Fibroblast of the aortic adventitia (primary cell): ENCODE measurements around the gene ARHGAP4. TPM values are rescaled to one million over a fixed set of nuclear protein-coding genes. Genes with fewer than 3 reads are reported as not detected.
A peak's percentile ranks its signal among the peaks of the same experiment; 100 is the strongest.

Experiments
- DNase-seq: peaks from one replicate; pipeline ENCODE4 v3.0.0-alpha.2; 2010; ENCODE audit warnings: low read depth
- H3K4me3 ChIP-seq: 2 replicates; pipeline ENCODE4 v1.5.1; 2011; ENCODE audit warnings: low read depth, mild to moderate bottlenecking, control low read depth, low read length, moderate library complexity
- total RNA-seq: library from RNA; depleted of rRNA; stranded (reverse); fragments of >200 nt; gene quantifications from 2 replicates; pipeline ENCODE4 v1.2.3, GENCODE V29; 2012; ENCODE audit warnings: low replicate concordance
- TF ChIP-seq, protein P1 (sequence below): IDR thresholded peaks from 2 replicates; pipeline ENCODE4 v1.5.1; 2011; ENCODE audit warnings: mild to moderate bottlenecking, low read length, control low read depth, inconsistent platforms; ENCODE audit not compliant: insufficient read depth

Gene ARHGAP4
- total RNA-seq, 1 donor, result 0.27 TPM

GRCh38 chrX:153926858-153927671 lies 1.0 kb upstream of the ARHGAP4 start:
- H3K4me3 ChIP-seq, result peak overlapping the region; percentile 71
- TF ChIP-seq, protein P1, sequence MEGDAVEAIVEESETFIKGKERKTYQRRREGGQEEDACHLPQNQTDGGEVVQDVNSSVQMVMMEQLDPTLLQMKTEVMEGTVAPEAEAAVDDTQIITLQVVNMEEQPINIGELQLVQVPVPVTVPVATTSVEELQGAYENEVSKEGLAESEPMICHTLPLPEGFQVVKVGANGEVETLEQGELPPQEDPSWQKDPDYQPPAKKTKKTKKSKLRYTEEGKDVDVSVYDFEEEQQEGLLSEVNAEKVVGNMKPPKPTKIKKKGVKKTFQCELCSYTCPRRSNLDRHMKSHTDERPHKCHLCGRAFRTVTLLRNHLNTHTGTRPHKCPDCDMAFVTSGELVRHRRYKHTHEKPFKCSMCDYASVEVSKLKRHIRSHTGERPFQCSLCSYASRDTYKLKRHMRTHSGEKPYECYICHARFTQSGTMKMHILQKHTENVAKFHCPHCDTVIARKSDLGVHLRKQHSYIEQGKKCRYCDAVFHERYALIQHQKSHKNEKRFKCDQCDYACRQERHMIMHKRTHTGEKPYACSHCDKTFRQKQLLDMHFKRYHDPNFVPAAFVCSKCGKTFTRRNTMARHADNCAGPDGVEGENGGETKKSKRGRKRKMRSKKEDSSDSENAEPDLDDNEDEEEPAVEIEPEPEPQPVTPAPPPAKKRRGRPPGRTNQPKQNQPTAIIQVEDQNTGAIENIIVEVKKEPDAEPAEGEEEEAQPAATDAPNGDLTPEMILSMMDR, result no peak
- DNase-seq, result peak; percentile 16

DNA sequence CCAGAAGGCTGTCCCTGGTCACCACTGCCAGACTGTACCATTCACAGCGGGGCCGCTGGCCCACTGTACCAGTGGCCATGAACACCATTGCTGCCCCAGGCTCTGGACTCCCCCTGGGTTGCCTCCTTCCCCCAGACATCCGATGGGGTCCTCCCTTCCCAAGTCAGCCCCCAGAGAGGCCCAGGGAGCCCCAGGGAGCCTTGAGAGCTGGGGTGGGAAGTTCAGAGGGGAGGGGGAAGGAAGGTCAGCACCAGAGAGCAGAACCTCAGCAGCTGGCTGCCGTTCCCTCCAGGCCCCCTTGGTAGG lies 441 bp upstream of the ARHGAP4 start:
- DNase-seq, result no peak
- no peak overlapping the region for H3K4me3 ChIP-seq
- TF ChIP-seq, protein P1, result no peak

GRCh38 chrX:153925387-153925738 lies 701 bp downstream of the ARHGAP4 start:
- no peak for DNase-seq
- H3K4me3 ChIP-seq, result no peak overlapping the region
- TF ChIP-seq, protein P1, result no peak

- no peak overlapping the region for H3K4me3 ChIP-seq
- DNase-seq, result peak; percentile 35
- TF ChIP-seq, protein P1, result no peak
Observed at GRCh38 chrX:153924149-153924861, 1.8 kb downstream of the ARHGAP4 start.

DNA sequence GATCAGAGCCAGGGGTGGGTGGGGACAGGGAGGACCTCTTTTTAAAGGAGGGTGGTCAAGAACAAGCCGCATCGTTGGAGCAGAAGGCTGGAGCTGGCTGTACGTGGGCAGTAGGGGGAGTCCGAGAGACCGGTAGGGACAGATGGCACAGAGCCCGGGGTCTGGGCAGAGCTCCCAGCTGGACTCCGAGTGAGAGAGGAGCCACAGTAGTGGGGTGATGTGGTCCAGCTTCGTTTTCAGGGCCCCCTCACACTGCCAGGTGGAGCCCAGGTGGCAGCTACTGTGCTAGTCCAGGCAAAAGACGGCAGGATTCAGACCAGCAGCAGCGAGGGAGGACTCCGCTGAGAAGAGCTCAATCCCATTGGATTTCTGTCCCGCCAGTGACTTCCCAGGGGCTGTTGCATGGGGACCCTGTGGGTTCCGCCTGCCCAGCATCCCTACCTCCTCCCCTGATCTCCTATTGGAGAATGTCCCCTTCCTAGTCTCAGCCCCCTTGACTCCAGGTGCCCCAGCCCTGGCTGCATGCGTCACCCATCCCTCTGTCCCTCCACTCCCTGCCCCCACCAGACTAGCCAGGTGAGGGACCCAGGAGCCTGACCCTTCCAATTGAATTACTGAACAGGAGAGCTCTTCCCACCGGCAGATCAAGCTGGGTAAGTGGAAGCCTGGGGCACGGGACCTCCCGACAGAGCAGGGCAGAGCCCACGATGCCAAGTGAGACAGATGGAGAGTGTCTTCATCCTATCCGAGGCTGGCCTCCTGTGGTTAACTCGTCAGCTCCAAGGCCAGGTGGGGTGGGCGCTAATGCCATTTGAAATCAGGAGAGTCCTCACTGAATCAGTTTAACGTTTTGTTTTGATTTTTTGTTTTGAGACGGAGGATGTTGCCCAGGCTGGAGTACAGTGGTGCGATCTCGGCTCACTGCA lies 2.9 kb downstream of the ARHGAP4 start:
- TF ChIP-seq, protein P1, result peak; percentile 76
- peak; percentile 67 for DNase-seq

More for the DNA sequence above, 2.9 kb downstream of the ARHGAP4 start:
- no peak overlapping the region for H3K4me3 ChIP-seq
